Bronchial epithelial cell (primary cell): ENCODE results near the gene GRIN3B. TPM values are rescaled to one million over a fixed set of nuclear protein-coding genes. Genes with fewer than 3 reads are reported as not detected.

ENCODE experiments used
- DNase-seq: peaks from one replicate; pipeline ENCODE4 v3.0.0-alpha.2; 2010; ENCODE audit warnings: low read depth
- FAIRE-seq: peaks from 2 replicates; lab custom pipeline; 2011; peaks lifted over from hg19 to GRCh38; lab: Jason Lieb, UNC
- H3K27me3 ChIP-seq: 2 replicates; pipeline ENCODE4 v1.5.1; 2011; ENCODE audit warnings: low read length; ENCODE audit not compliant: control insufficient read depth, insufficient read depth
- H3K36me3 ChIP-seq: 2 replicates; pipeline ENCODE4 v1.5.1; 2011; ENCODE audit warnings: low read length; ENCODE audit not compliant: control insufficient read depth, insufficient read depth
- H3K4me3 ChIP-seq: 2 replicates; pipeline ENCODE4 v1.5.1; 2011; ENCODE audit warnings: mild to moderate bottlenecking, low read depth, low read length, control low read depth
- CTCF ChIP-seq: IDR thresholded peaks from 2 replicates; pipeline ENCODE4 v1.5.1; 2011; ENCODE audit warnings: mild to moderate bottlenecking, moderate library complexity, low read length, control low read depth, inconsistent platforms; ENCODE audit not compliant: insufficient read depth, severe bottlenecking
- total RNA-seq: library from RNA; depleted of rRNA; stranded (reverse); fragments of >200 nt; gene quantifications from 2 replicates; pipeline ENCODE4 v1.2.1, GENCODE V29; 2014

Gene GRIN3B
- total RNA-seq, 1 donor from 2014 or later = 0.26 TPM

GRCh38 chr19:1049106-1049505 is 48.9 kb downstream of the GRIN3B start:
- no peak for TF ChIP-seq CTCF
- no peak overlapping the region for H3K4me3 ChIP-seq
- DNase-seq (no peak), FAIRE-seq (no peak)
- peaks cover 4% of the 10 kb centered on the region for H3K36me3 ChIP-seq
- H3K27me3 ChIP-seq = no peaks in the 10 kb centered on the region

GRCh38 chr19:1049800-1050199 is 49.6 kb downstream of the GRIN3B start:
- no peak for TF ChIP-seq CTCF
- Histone ChIP-seq H3K27me3 (no peaks in the 10 kb centered on the region), H3K4me3 (no peak overlapping the region), H3K36me3 (peaks cover 4% of the 10 kb centered on the region)
- DNase-seq (no peak), FAIRE-seq (no peak)

- FAIRE-seq (no peak), DNase-seq (no peak)
- Histone ChIP-seq H3K27me3 (no peaks in the 10 kb centered on the region), H3K4me3 (no peak overlapping the region), H3K36me3 (peaks cover 6% of the 10 kb centered on the region)
- TF ChIP-seq CTCF = no peak
Observed at GRCh38 chr19:1050989-1051788, 51.0 kb downstream of the GRIN3B start.

- Histone ChIP-seq H3K36me3 (peaks cover 11% of the 10 kb centered on the region), H3K4me3 (no peak overlapping the region), H3K27me3 (no peaks in the 10 kb centered on the region)
- FAIRE-seq (no peak), DNase-seq (no peak)
- no peak for TF ChIP-seq CTCF
Observed at GRCh38 chr19:1051791-1052190, 51.6 kb downstream of the GRIN3B start.

GRCh38 chr19:1052349-1052975 is 52.2 kb downstream of the GRIN3B start:
- no peak for TF ChIP-seq CTCF
- Histone ChIP-seq H3K36me3 (peaks cover 11% of the 10 kb centered on the region), H3K27me3 (no peaks in the 10 kb centered on the region), H3K4me3 (no peak overlapping the region)
- DNase-seq (no peak), FAIRE-seq (no peak)
